Urothelium cell line (cell line): ENCODE results near the gene USP47.

Experiments used
- DNase-seq: peaks from one replicate; pipeline ENCODE4 v3.0.0; 2011; ENCODE audit warnings: low spot score, mixed read lengths
- FAIRE-seq: peaks from 2 replicates; lab custom pipeline; 2011; peaks lifted over from hg19 to GRCh38; lab: Jason Lieb, UNC

Gene USP47

DNA sequence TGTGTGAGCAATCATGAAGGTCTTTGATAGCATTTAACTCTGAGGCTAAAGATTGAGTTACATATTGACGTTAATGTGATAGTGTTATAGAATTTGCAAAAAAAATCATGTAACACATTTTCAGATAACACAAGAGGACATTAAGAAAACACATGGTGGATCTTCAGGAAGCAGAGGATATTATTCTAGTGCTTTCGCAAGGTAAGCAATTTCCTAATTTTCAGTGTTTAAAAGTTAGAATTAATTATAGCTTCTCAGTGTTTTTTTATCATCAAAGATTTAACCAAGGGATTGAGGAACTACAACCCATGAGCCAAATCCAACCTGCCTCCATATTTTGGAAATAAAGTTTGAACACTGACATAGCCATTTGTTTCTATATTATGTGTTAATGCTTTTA lies 88.1 kb downstream of the USP47 start:
- FAIRE-seq (no peak), DNase-seq (no peak)

DNA sequence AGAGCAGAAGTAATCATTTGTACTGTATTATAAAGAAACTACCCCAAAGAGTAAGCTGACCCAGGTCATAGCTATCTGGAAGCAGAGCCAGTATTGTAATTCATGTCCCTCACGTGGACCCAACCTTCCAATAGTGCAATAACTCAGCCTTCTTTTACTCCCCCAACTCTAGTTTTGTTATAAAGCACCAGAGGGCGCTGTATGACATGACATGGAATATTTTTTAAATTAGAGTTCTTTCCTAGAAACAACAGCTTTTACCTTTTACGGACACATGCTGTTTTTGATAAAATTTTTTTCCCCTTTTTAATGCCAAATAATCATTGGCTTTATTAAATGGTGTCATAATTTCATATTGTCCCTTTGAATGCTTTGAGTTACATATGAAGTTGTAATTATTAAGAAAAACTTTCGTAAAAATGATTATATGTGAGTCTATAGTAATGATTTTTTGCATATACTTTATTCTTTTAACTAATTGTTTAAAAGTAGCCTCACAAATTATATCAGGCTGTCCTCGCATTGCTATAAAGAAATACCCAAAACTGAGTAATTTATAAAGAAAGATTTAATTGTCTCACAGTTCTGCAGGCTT lies 89.8 kb downstream of the USP47 start:
- FAIRE-seq: no peak
- DNase-seq: peak; percentile 30

- FAIRE-seq: no peak
- no peak for DNase-seq
Observed at GRCh38 chr11:11935536-11935935, 93.8 kb downstream of the USP47 start.

- FAIRE-seq (no peak), DNase-seq (no peak)
Observed at GRCh38 chr11:11937433-11937832, 95.7 kb downstream of the USP47 start.

- DNase-seq: no peak
- FAIRE-seq: no peak
Observed at GRCh38 chr11:11937957-11938356, 96.2 kb downstream of the USP47 start.

DNA sequence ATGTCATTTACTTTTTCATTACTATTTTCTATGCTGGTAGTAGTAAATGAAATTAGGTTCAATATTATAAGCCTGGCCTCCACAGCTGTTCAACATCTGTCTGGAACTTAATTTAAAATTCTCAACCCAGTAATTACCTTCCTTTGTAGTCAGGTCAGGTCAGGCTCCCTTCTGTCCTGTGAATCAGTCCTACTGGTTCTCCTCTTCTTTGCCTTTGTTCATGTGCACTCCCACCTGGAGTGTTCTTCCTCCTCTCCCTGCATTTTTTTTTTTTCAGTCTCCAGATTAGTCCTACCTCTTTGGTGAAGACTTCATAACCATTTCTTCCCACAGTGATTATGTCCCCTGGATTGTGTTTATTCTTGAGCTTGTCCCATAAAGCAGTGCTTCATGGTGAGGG lies 98.8 kb downstream of the USP47 start:
- no peak for DNase-seq
- no peak for FAIRE-seq

DNA sequence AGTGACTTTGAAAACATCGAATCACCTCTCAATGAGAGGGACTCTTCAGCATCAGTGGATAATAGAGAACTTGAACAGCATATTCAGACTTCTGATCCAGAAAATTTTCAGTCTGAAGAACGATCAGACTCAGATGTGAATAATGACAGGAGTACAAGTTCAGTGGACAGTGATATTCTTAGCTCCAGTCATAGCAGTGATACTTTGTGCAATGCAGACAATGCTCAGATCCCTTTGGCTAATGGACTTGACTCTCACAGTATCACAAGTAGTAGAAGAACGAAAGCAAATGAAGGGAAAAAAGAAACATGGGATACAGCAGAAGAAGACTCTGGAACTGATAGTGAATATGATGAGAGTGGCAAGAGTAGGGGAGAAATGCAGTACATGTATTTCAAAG lies 100.9 kb downstream of the USP47 start:
- FAIRE-seq (no peak), DNase-seq (no peak)

GRCh38 chr11:11944444-11944843 lies 102.7 kb downstream of the USP47 start:
- DNase-seq (no peak), FAIRE-seq (no peak)

DNA sequence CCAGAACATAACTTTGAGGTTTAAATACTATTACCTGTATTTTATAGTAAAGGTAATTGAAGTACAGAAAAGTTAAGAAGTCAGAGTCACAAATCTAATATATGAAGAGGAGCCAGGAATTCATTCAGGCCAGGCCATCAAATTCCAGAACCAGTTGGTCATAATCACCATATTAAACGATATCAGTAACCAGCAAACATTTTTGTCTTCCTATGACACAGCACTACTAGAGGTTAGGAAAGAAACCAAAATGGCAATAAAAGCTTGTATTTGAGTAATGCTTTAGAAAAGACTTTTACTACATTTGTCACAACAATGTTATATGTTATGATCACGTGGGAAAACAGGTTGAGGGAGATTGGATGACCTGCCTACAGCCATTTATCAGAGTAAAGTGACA lies 104.4 kb downstream of the USP47 start:
- FAIRE-seq: no peak
- DNase-seq: no peak

DNA sequence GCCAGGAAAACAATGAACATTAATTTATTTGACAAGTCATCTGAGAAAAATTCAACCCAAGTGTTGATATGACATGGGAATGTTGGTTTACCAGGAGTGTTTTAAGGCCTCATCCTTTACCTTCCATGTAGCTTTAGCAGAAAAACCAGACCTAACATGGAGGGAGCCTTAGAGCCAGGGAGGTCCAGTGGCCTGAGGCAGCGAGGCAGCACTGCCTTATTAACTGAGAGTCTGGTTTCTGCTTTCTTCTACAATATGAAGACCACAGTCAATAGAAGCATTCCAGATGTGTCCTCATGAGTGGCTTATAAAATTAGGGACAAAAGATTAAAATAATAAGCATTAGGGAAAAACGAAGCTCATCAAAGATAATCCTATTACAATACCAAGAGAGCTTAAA lies 105.1 kb downstream of the USP47 start:
- FAIRE-seq: no peak
- DNase-seq: no peak

DNA sequence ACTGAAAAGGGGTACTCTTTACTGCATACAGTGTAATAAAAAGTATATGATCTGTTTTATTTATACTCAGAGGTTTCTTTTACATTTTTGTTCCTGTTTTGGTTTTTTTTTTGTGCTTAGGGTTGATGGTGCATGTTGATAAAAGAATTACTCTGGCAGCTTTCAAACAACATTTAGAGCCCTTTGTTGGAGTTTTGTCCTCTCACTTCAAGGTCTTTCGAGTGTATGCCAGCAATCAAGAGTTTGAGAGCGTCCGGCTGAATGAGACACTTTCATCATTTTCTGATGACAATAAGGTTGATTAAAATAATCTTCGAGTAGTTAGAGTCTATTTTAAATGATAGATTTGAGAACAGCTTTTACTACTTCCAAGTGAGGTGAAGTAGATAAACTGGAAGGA lies 106.1 kb downstream of the USP47 start:
- DNase-seq (no peak), FAIRE-seq (no peak)

- FAIRE-seq: no peak
Observed at GRCh38 chr11:11948242-11948947, 106.6 kb downstream of the USP47 start.

DNA sequence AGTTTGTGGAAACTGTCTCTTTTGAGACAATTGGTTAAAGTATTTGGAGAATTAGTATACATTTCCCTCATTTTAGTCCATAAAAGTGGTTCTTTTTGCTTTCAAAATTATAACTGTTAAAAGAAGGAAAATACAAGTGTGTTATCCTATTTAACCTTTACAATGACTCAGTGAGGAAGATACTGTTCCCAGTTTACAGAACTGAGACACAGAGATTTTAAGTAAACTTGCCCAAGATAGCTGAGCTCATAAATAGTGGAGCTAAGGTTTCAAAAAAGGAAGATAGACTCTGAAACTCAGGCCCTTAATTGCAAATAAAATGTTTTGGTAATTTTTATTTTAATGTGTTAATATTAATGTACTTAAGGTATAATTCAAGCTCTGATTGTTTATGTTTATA lies 107.7 kb downstream of the USP47 start:
- FAIRE-seq (no peak), DNase-seq (no peak)

More at GRCh38 chr11:11948242-11948947, 106.6 kb downstream of the USP47 start:
- DNase-seq: no peak

- FAIRE-seq (no peak), DNase-seq (no peak)
Observed at GRCh38 chr11:11952036-11952435, 110.3 kb downstream of the USP47 start.

GRCh38 chr11:11956006-11956405 lies 114.2 kb downstream of the USP47 start:
- FAIRE-seq: no peak
- DNase-seq: no peak

DNA sequence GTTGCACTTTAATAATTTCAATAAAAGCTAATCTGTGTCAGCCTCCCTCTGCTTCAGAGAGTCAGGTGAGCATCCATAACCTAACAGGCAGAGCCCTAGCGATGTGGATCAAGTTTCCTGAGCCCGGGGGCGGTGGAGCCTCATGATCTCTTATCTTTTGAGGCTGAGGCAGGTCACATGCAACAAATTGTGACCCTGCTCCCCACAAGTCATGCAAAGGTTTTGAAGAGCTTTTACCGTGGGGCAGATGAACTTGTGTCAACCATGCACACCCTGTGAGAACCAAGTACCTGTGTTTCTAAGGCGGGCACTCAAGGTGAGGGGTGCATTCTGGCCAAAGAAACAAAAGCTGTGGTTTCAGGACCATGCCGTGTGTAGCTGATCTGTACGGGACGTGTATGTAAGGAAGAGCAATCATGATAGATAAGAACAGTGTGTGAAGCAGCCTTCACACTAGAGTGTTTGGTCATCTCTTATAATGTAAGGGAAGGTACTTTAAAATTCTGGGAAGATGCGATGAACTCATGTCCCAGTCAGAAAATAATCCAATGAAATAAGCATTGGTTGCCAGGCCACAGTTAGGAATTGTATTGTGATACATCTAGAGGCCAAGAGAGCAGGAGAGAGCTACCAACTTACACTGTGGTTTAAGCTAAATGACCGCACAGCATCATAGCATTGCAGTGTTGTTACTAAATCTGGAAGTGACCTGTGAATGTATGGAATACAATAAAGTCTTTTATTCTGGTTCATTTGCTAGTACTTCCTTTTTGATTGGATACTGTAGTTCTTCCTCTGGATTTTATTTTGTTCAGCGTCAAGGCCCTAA lies 116.8 kb downstream of the USP47 start:
- FAIRE-seq: no peak
- DNase-seq: no peak

GRCh38 chr11:11959601-11960000 lies 117.8 kb downstream of the USP47 start:
- DNase-seq (no peak), FAIRE-seq (no peak)

GRCh38 chr11:11960687-11961086 lies 118.9 kb downstream of the USP47 start:
- FAIRE-seq: no peak

GRCh38 chr11:11961399-11962028 lies 119.7 kb downstream of the USP47 start:
- FAIRE-seq (no peak), DNase-seq (no peak)

More at GRCh38 chr11:11960687-11961086, 118.9 kb downstream of the USP47 start:
- DNase-seq: no peak

DNA sequence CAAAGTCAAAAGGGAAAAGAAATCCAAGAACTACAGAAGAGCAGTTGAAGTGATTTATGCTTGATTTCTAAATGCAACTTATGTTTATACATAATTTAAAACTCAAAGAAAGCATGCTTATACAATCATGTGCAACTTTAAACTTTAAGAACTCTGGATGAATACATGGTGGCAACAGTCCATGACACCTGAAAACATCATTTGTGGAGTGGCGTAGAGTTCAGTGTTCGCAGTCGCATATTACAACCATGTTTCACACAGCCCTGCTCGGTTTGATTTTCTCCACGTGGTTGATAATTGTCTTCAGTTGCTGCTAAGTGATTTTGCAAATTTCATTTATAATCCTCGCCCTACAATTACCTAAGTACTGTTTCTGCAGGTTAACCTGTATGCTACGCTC lies 121.3 kb downstream of the USP47 start:
- FAIRE-seq (no peak), DNase-seq (no peak)
